Measurements from ENCODE around the gene WAS.
A peak's percentile ranks its signal among the peaks of the same experiment; 100 is the strongest.
"Not testable (repeated sequence)": the region's sequence is repeated elsewhere in the genome, so short reads cannot be mapped to it uniquely, and the experiment has no call there.

The WAS gene

DNA sequence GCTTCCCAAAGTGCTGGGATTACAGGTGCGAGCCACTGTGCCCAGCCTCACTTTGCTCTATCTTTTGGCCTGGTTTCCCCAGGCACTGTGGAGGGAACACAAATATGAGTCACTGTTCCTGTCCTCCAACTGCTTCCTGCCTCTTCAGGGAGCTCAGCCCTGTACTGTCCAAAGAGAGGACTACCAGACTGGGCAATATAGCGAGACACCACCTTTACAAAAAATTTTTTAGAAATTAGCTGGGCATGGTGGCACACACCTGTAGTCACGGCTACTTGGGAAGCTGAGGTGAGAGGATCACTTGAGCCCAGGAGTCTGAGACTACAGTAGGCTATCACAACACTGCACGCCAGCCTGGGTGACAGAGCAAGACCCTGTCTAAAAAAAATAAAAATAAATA is 16.9 kb upstream of the WAS start:
- Histone ChIP-seq H3K36me3 (ENCODE audit: insufficient read depth, low read length) (no peaks in the 10 kb centered on the region), H3K9me3 (ENCODE audit: insufficient read depth, low read depth, low read length) (no peaks in the 10 kb centered on the region), H3K4me1 (ENCODE audit: insufficient read depth, low read length, poor library complexity, severe bottlenecking) (no peaks in the 10 kb centered on the region), H3K9ac (ENCODE audit: low read depth, low read length, poor library complexity, severe bottlenecking) (no peak overlapping the region), H3K79me2 (ENCODE audit: insufficient read depth, low read length) (no peaks in the 10 kb centered on the region), H4K20me1 (ENCODE audit: insufficient read depth, low read length, poor library complexity, severe bottlenecking) (no peaks in the 10 kb centered on the region), H2AFZ (ENCODE audit: low read length) (no peak overlapping the region), H3K27me3 (ENCODE audit: insufficient read depth, low read length, poor library complexity, severe bottlenecking) (no peaks in the 10 kb centered on the region), H3F3A (ENCODE audit: low read depth) (no peaks in the 10 kb centered on the region), H3K4me3 (ENCODE audit: low read length, poor library complexity, severe bottlenecking) (no peak overlapping the region), H3K4me2 (ENCODE audit: low read depth, low read length, poor library complexity, severe bottlenecking) (no peak overlapping the region), H3K9me2 (replicated peaks; ENCODE audit: low read depth, low read length) (no peaks in the 10 kb centered on the region)
- TF ChIP-seq EZH2phosphoT487 (IDR thresholded peaks at IDR 0.05; ENCODE audit: borderline replicate concordance), result no peak
- TF ChIP-seq, protein P1, sequence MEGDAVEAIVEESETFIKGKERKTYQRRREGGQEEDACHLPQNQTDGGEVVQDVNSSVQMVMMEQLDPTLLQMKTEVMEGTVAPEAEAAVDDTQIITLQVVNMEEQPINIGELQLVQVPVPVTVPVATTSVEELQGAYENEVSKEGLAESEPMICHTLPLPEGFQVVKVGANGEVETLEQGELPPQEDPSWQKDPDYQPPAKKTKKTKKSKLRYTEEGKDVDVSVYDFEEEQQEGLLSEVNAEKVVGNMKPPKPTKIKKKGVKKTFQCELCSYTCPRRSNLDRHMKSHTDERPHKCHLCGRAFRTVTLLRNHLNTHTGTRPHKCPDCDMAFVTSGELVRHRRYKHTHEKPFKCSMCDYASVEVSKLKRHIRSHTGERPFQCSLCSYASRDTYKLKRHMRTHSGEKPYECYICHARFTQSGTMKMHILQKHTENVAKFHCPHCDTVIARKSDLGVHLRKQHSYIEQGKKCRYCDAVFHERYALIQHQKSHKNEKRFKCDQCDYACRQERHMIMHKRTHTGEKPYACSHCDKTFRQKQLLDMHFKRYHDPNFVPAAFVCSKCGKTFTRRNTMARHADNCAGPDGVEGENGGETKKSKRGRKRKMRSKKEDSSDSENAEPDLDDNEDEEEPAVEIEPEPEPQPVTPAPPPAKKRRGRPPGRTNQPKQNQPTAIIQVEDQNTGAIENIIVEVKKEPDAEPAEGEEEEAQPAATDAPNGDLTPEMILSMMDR (conservative IDR thresholded peaks at IDR 0.05; ENCODE audit: low read length), result no peak

DNA sequence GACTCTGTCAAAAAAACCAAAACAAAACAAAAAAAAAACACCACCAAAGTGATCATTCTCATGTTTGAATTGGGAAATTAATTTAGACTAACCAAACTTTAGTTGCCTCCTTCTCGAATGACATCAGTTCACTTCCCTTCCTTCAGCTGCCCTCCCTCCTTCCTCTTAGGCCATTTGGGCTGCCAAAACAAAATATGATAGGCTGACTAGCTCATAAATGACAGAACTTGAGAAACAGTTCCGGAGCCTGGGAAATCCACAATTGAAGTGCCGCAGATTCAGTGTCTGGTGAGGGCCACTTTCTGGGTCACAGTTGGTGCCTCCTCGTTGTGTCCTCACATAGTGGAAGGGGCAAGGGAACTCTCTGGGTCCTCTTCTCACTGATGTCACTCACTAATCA is 16.1 kb upstream of the WAS start:
- Histone ChIP-seq H3K4me1 (ENCODE audit: insufficient read depth, low read length, poor library complexity, severe bottlenecking) (no peaks in the 10 kb centered on the region), H2AFZ (ENCODE audit: low read length) (no peak overlapping the region), H3F3A (ENCODE audit: low read depth) (no peaks in the 10 kb centered on the region)

DNA sequence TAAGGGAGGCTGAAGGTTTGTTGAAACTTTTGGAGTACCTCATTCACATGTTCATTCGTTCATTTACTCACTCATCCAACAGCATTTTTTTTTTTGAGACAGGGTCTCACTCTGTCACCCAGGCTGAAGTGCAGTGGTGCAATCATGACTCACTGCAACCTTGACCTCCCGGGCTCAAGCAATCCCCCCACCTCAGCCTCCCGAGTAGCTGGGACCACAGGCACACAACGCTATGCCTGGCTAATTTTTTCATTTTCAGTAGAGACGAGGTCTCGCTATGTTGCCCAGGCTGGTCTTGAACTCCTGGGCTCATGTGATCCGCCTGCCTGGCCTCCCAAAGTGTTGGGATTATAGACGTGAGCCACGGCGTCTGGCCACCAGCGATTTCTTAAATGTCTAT is 15.4 kb upstream of the WAS start:
- not testable (repeated sequence) for H3K4me3 ChIP-seq (ENCODE audit: low read length, poor library complexity, severe bottlenecking); H4K20me1 ChIP-seq (ENCODE audit: insufficient read depth, low read length, poor library complexity, severe bottlenecking); H3K9me3 ChIP-seq (ENCODE audit: insufficient read depth, low read depth, low read length); H2AFZ ChIP-seq (ENCODE audit: low read length); H3K9ac ChIP-seq (ENCODE audit: low read depth, low read length, poor library complexity, severe bottlenecking); H3K36me3 ChIP-seq (ENCODE audit: insufficient read depth, low read length); H3F3A ChIP-seq (ENCODE audit: low read depth); H3K9me2 ChIP-seq (replicated peaks; ENCODE audit: low read depth, low read length); H3K4me2 ChIP-seq (ENCODE audit: low read depth, low read length, poor library complexity, severe bottlenecking); H3K79me2 ChIP-seq (ENCODE audit: insufficient read depth, low read length); H3K27me3 ChIP-seq (ENCODE audit: insufficient read depth, low read length, poor library complexity, severe bottlenecking); H3K4me1 ChIP-seq (ENCODE audit: insufficient read depth, low read length, poor library complexity, severe bottlenecking)

More for the DNA sequence above, 16.1 kb upstream of the WAS start:
- H3K9ac ChIP-seq (ENCODE audit: low read depth, low read length, poor library complexity, severe bottlenecking), result no peak overlapping the region
- no peak overlapping the region for H3K4me2 ChIP-seq (ENCODE audit: low read depth, low read length, poor library complexity, severe bottlenecking)
- no peaks in the 10 kb centered on the region for H3K9me2 ChIP-seq (replicated peaks; ENCODE audit: low read depth, low read length)
- no peaks in the 10 kb centered on the region for H3K79me2 ChIP-seq (ENCODE audit: insufficient read depth, low read length)
- TF ChIP-seq EZH2phosphoT487 (IDR thresholded peaks at IDR 0.05; ENCODE audit: borderline replicate concordance), result no peak
- TF ChIP-seq, protein P1 (conservative IDR thresholded peaks at IDR 0.05; ENCODE audit: low read length), result no peak
- no peak overlapping the region for H3K4me3 ChIP-seq (ENCODE audit: low read length, poor library complexity, severe bottlenecking)
- H3K27me3 ChIP-seq (ENCODE audit: insufficient read depth, low read length, poor library complexity, severe bottlenecking), result no peaks in the 10 kb centered on the region
- no peaks in the 10 kb centered on the region for H4K20me1 ChIP-seq (ENCODE audit: insufficient read depth, low read length, poor library complexity, severe bottlenecking)
- no peaks in the 10 kb centered on the region for H3K9me3 ChIP-seq (ENCODE audit: insufficient read depth, low read depth, low read length)
- no peaks in the 10 kb centered on the region for H3K36me3 ChIP-seq (ENCODE audit: insufficient read depth, low read length)

DNA sequence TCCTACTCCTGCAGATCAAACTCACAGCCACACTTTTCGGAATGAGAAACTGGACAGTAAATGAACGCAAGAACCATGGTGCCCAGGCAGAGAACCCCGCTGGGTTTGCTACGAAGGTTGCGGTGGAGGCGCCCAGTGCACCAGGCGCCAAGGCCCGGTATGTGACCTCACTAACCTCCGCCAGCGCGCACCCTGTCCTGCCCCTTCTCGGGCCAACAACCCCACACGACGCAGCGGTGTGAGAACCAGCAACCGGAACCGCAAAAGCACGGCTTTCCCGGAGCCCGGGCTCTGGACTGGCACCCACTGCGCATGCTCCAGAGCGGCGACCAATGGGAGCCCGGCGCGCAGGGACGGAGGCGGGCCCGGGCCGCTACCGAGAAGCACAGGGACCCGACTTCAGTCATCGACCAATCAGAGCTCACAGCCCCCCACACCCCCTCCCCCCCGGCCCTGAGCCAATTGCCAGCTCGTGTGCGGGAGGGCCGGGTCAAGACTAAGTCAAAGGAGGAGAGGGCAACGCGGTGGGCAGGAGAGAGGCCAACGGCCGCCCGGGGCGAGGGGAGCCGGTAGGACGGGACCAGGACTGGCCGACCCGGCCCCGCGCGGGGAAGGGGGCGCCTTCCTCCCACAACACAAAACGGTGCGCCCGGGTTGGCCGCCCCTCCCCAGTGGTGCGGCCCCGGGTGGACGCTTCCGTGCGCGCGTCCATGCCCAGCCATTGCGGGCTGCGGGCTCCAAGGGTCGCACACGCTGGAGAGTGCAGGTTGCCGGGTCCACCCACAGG is 7.3 kb upstream of the WAS start:
- Histone ChIP-seq H4K20me1 (ENCODE audit: insufficient read depth, low read length, poor library complexity, severe bottlenecking) (no peaks in the 10 kb centered on the region), H3K27me3 (ENCODE audit: insufficient read depth, low read length, poor library complexity, severe bottlenecking) (no peaks in the 10 kb centered on the region), H3K9me2 (replicated peaks; ENCODE audit: low read depth, low read length) (no peaks in the 10 kb centered on the region), H3K4me3 (ENCODE audit: low read length, poor library complexity, severe bottlenecking) (peak overlapping the region; percentile 88), H3K9me3 (ENCODE audit: insufficient read depth, low read depth, low read length) (no peaks in the 10 kb centered on the region), H3K9ac (ENCODE audit: low read depth, low read length, poor library complexity, severe bottlenecking) (peak overlapping the region; percentile 90), H3K36me3 (ENCODE audit: insufficient read depth, low read length) (no peaks in the 10 kb centered on the region), H3F3A (ENCODE audit: low read depth) (no peaks in the 10 kb centered on the region), H3K79me2 (ENCODE audit: insufficient read depth, low read length) (peaks cover 12% of the 10 kb centered on the region; the same call in 1 of the 2 replicates), H3K4me2 (ENCODE audit: low read depth, low read length, poor library complexity, severe bottlenecking) (peak overlapping the region; percentile 76), H2AFZ (ENCODE audit: low read length) (peak overlapping the region; percentile 85; the same call in 1 of the 2 replicates), H3K4me1 (ENCODE audit: insufficient read depth, low read length, poor library complexity, severe bottlenecking) (no peaks in the 10 kb centered on the region)
- TF ChIP-seq, protein P1 (conservative IDR thresholded peaks at IDR 0.05; ENCODE audit: low read length), result no peak
